Measurements from ENCODE around the gene EBI3.

DNA sequence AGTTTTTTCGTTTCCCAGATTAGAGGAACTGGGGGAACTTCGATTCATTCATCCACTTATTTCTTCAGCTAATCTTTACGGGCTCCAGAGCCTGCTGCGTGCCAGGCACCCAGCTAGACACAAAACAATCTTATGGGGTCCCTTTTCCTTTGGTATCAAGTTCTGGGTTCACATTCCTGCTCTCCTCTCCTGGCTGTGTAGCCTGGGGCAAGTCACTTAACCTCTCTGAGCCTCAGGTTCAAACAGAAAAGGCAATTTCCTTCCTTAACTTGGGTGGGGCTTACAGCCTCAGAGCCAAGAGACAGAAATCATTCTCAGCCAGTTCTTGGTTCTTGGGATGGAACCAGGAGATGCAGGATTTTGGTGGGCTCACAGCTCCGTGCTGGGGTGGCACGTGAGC is 55.7 kb downstream of the EBI3 start:
- TF ChIP-seq EZH2 (IDR thresholded peaks at IDR 0.05) (no peak), POLR2AphosphoS5 (IDR thresholded peaks at IDR 0.05; ENCODE audit: borderline replicate concordance, low read depth, low read length) (no peak)

All from SK-N-MC (cell line).